Measurements from ENCODE around the gene ZDHHC7. TPM values are rescaled to one million over a fixed set of nuclear protein-coding genes. Genes with fewer than 3 reads are reported as not detected.

ZDHHC7 gene
- total and polyA plus RNA-seq, 9 donors, result 23.9 to 54.5 (median 32.7) TPM

DNA sequence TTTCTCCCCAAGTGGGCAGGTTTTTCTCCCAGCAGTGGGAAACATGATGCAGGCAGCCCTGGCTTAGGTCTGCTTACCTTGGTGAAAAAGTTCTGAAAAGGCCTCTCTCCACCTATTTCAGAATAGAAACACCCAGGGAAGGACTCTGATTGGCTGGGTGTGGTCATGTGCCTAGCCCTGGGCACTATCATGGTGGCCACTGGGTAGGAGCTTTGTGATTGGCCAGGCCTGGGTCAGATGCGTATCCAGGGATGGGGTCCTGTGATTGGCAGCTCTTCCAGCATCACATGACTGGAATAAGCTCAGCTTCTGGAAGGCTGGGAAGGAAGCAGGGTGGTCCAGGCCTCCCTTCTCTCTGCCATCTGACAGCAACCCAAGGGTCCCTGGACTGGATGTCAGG lies 53.5 kb downstream of the ZDHHC7 start:
- intact Hi-C loops (cut with DNase I), result no loop called here
- Histone ChIP-seq H3K36me3 (no peaks in the 10 kb centered on the region), H3K4me3 (no peak overlapping the region), H3K9me3 (no peaks in the 10 kb centered on the region), H3K27me3 (no peaks in the 10 kb centered on the region), H3K4me1 (ENCODE audit: insufficient read depth) (peaks cover 4% of the 10 kb centered on the region), H3K27ac (no peak overlapping the region)
- DNase-seq, result no peak
- TF ChIP-seq, protein P1, sequence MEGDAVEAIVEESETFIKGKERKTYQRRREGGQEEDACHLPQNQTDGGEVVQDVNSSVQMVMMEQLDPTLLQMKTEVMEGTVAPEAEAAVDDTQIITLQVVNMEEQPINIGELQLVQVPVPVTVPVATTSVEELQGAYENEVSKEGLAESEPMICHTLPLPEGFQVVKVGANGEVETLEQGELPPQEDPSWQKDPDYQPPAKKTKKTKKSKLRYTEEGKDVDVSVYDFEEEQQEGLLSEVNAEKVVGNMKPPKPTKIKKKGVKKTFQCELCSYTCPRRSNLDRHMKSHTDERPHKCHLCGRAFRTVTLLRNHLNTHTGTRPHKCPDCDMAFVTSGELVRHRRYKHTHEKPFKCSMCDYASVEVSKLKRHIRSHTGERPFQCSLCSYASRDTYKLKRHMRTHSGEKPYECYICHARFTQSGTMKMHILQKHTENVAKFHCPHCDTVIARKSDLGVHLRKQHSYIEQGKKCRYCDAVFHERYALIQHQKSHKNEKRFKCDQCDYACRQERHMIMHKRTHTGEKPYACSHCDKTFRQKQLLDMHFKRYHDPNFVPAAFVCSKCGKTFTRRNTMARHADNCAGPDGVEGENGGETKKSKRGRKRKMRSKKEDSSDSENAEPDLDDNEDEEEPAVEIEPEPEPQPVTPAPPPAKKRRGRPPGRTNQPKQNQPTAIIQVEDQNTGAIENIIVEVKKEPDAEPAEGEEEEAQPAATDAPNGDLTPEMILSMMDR (IDR thresholded peaks at IDR 0.05), result no peak
- no peak for TF ChIP-seq POLR2A (IDR thresholded peaks at IDR 0.05)
- no peak for TF ChIP-seq EP300 (IDR thresholded peaks at IDR 0.05)
- WGBS, 3 donors, result 95 to 100% (median 100%) methylated on average over 1 of the region's 1 CpG

DNA sequence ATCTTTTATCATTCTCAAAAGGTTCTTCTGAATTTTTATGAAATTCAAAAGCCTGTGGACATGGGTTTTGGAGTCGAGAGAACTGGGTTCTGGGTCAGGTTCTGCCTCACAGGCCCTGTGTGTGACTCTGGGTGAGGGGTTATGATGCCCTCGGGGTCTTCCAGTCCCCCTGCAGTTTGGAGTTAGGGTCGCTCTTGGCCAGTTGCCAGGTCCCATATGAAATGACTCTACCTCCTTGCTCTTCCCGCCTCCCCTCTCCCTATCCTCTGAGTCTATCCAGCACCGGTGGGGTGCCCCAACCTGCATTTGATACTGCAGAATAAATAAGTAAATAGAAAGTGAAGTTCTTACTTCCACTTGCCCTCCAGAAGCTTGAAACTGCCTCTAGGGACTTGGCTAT lies 54.1 kb downstream of the ZDHHC7 start:
- no peak overlapping the region for H3K27ac ChIP-seq
- H3K4me3 ChIP-seq, result no peak overlapping the region
- TF ChIP-seq POLR2A (IDR thresholded peaks at IDR 0.05) (no peak), EP300 (IDR thresholded peaks at IDR 0.05) (no peak)
- TF ChIP-seq, protein P1 (IDR thresholded peaks at IDR 0.05), result no peak
- H3K9me3 ChIP-seq, result no peaks in the 10 kb centered on the region
- intact Hi-C loops (cut with DNase I), result no loop called here
- H3K27me3 ChIP-seq, result no peaks in the 10 kb centered on the region
- no peak for DNase-seq
- H3K4me1 ChIP-seq (ENCODE audit: insufficient read depth), result peaks cover 8% of the 10 kb centered on the region
- H3K36me3 ChIP-seq, result no peaks in the 10 kb centered on the region
- 81 to 89% (median 85%) methylated on average over 5 of the region's 5 CpGs for WGBS, 3 donors

DNA sequence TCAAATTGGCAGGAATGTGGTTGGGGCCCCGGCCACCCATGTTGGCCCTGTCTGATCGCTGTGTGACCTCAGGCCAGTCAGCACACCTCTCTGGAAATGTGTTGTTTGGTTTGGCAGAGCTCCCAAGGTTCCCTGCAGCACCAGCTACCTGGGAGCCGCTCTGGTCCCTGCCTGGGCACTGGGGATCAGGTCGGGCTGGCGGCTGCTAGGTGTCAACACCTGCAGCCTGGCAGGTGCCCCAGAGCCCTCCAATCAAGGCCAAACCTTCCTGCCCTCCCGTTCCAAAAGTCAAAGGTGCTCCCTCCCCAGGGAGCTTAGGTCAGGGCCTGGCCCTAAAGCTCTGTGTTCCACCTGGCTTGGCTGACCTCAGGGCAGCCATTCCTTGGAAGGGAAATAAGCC lies 55.9 kb downstream of the ZDHHC7 start:
- Histone ChIP-seq H3K4me3 (no peak overlapping the region), H3K27me3 (no peaks in the 10 kb centered on the region), H3K4me1 (ENCODE audit: insufficient read depth) (peaks cover 8% of the 10 kb centered on the region), H3K9me3 (no peaks in the 10 kb centered on the region), H3K27ac (no peak overlapping the region), H3K36me3 (no peaks in the 10 kb centered on the region)
- DNase-seq, result no peak
- intact Hi-C loops (cut with DNase I), result no loop called here
- 76 to 100% (median 85%) methylated on average over 2 to 6 of the region's 6 CpGs for WGBS, 3 donors
- TF ChIP-seq, protein P1 (IDR thresholded peaks at IDR 0.05), result no peak
- no peak for TF ChIP-seq EP300 (IDR thresholded peaks at IDR 0.05)
- TF ChIP-seq POLR2A (IDR thresholded peaks at IDR 0.05), result no peak

DNA sequence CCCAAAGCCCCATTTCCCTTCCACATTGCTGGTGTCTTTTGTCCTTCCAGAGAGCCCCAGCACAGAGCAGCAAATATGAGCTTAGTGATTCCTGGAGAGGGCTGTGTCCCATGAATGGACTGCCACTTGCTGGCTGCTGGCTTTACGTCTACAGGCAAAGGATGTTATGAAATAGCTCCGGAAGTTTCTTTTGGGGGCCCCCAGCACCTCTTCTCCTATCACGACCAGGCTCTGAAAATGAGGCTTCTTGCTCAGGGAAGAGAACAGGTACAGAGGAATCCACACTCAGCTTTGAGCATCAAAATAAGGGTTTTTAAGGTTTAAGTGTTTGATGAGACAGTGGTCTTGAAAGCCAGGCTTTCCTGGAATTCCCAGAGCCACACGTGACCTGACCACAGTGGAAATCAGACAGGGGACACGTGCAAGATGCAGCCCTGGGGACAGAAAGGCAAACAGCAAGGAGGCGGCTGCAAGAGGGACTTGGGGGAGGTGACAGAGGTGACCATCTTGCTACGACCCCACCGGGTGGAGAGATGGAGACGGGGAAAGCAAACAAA lies 58.1 kb downstream of the ZDHHC7 start:
- WGBS, 3 donors, result 71 to 78% (median 73%) methylated on average over 9 of the region's 9 CpGs
- Histone ChIP-seq H3K36me3 (no peaks in the 10 kb centered on the region), H3K27me3 (no peaks in the 10 kb centered on the region), H3K27ac (peak overlapping the region in 1 of 2 donors; percentile 37), H3K4me1 (ENCODE audit: insufficient read depth) (peaks cover 8% of the 10 kb centered on the region), H3K9me3 (no peaks in the 10 kb centered on the region), H3K4me3 (no peak overlapping the region)
- intact Hi-C loops (cut with DNase I), result loop anchor here in 2 of 4 donors (5.0 kb wide), 1 partner anchor 196 kb away; no protein-coding TSS in a partner anchor
- TF ChIP-seq EP300 (IDR thresholded peaks at IDR 0.05) (no peak), POLR2A (IDR thresholded peaks at IDR 0.05) (no peak)
- TF ChIP-seq, protein P1 (IDR thresholded peaks at IDR 0.05), result no peak
- no peak for DNase-seq
